ENCODE measurements around the gene DEDD.

Gene DEDD

DNA sequence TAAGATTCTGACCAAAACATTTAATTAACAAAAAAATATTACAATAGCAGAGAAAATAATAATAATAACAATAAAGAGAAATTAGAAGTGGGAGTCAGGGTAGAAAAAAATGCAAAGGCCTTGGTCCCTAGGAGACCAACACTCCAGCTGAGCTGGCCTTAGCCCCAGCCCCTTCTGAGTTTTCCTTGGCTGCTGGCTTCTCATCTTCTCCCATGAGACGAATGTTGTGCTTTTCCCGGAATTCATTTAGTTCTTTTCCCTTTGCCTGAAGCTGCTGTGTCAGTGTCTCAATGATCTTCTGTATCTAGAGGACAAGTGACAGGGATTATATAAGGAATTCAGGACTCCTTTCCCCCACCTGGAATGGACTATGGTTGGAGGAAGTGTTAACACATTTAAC, 31.9 kb downstream of the DEDD start:
- in situ Hi-C loops (cut with MboI; ENCODE audit: low pct_unique_long_range_greater_than_20kb, low sequenced_read_pairs): no loop called here
- DNase-seq: no peak

DNA sequence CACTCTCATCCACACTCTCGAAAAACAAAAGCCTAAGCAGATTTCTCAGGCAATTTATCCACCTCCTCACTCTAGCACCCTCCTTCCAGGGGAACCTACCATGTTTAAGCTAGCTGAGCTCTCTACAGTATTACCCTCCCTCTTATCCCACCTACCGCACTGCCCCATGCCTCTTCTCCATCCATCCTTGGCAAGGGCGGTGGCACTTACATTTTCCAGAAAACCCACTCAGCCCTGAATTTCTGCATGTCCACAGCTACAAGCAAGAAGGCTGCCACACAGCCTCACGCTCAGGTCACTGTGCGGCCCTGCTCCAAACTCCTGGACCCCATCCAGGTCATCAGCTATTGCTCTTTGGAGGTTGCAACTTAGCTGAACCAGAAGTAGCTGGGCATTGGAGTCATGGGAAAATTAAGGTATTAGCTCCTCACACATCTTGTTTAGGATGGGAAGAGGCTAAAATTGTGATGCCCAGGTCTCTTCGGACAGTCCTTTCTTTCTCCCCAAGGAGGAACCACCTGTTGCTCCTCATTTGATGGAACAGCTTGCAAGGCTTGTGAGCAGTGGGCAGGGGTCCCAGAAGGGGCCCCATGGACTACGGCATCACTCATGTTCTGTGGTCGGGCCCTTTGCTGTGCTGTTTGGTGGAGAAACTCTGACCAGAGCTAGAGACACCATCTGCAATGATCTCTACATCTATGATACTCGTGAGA, 33.2 kb downstream of the DEDD start:
- DNase-seq: no peak
- in situ Hi-C loops (cut with MboI; ENCODE audit: low pct_unique_long_range_greater_than_20kb, low sequenced_read_pairs): no loop called here

GRCh38 chr1:161098210-161099068, 34.0 kb downstream of the DEDD start, which contains the start of gene KLHDC9:
KLHDC9 (plus strand) TSS chr1:161098361; CDS start chr1:161098536, 175 bp downstream.
- in situ Hi-C loops (cut with MboI; ENCODE audit: low pct_unique_long_range_greater_than_20kb, low sequenced_read_pairs): no loop called here
- DNase-seq: no peak

- in situ Hi-C loops (cut with MboI; ENCODE audit: low pct_unique_long_range_greater_than_20kb, low sequenced_read_pairs): no loop called here
Measured at GRCh38 chr1:161096530-161096929, 35.9 kb downstream of the DEDD start.

GRCh38 chr1:161096015-161096414, 36.5 kb downstream of the DEDD start:
- in situ Hi-C loops (cut with MboI; ENCODE audit: low pct_unique_long_range_greater_than_20kb, low sequenced_read_pairs): no loop called here
- no peak for DNase-seq

More at GRCh38 chr1:161096530-161096929, 35.9 kb downstream of the DEDD start:
- no peak for DNase-seq

GRCh38 chr1:161095230-161095629, 37.2 kb downstream of the DEDD start:
- in situ Hi-C loops (cut with MboI; ENCODE audit: low pct_unique_long_range_greater_than_20kb, low sequenced_read_pairs): no loop called here

DNA sequence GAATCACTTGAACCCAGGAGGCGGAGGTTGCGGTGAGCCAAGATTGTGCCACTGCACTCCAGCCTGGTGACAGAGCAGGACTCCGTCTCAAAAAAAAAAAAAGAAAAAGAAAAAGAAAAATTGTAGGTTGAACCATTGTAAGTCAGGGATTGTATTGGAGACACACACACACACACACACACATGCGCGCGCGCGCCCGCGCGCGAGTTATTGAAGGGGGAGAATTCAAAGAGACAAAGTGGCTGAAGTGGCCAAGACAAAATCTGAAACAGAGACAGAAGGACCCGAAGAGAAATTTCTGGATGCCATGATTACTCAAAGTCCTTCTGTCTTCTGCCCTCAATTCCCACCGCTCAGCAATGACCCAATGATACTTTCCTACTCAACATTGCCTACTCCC, 38.0 kb downstream of the DEDD start:
- no peak for DNase-seq
- in situ Hi-C loops (cut with MboI; ENCODE audit: low pct_unique_long_range_greater_than_20kb, low sequenced_read_pairs): no loop called here

More at GRCh38 chr1:161095230-161095629, 37.2 kb downstream of the DEDD start:
- no peak for DNase-seq

DNA sequence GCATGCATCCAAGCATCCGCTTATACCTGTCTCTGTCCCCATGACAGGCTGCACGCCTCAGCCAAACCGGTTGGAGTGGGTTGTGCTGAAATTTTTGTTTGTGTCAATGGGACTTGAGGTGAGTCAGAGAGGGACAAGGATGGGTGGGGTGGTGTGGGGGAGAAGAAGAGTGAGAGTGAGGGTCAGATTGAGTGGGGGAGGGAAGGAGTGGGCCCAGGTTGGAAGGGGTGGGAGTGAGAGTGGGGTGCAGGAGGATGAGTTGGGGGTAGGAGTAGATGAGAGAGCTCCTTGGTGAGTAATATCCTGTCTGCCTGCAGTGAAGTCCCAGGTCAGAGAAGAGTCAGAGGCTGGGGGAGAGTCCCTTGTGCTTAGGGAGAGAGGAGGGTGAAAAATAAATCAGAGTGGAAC, 39.8 kb downstream of the DEDD start:
- in situ Hi-C loops (cut with MboI; ENCODE audit: low pct_unique_long_range_greater_than_20kb, low sequenced_read_pairs): no loop called here
- DNase-seq: no peak

- in situ Hi-C loops (cut with MboI; ENCODE audit: low pct_unique_long_range_greater_than_20kb, low sequenced_read_pairs): no loop called here
- no peak for DNase-seq
Measured at GRCh38 chr1:161091796-161092507, 40.5 kb downstream of the DEDD start.

DNA sequence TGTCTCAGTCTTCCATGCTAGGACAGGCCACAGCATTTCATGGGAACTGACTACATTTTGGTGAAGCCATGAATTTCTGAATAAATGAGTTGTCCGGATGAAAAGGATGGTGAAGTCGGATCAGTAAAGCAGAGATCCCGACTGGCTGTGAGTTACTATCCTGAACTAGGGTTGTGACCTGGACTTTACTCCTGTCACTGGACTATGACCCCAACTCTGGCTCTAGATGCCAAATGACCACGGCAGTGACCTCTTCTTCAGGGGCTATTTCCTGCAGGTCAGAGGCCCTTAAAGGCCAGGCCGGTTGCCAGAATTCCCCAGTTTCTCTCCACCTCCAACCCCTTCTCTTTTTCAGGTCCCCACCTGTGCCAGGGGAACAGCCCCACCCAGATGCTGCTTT, 41.4 kb downstream of the DEDD start:
- no peak for DNase-seq
- in situ Hi-C loops (cut with MboI; ENCODE audit: low pct_unique_long_range_greater_than_20kb, low sequenced_read_pairs): no loop called here

GRCh38 chr1:161090617-161091016, 41.9 kb downstream of the DEDD start:
- no peak for DNase-seq
- in situ Hi-C loops (cut with MboI; ENCODE audit: low pct_unique_long_range_greater_than_20kb, low sequenced_read_pairs): no loop called here

DNA sequence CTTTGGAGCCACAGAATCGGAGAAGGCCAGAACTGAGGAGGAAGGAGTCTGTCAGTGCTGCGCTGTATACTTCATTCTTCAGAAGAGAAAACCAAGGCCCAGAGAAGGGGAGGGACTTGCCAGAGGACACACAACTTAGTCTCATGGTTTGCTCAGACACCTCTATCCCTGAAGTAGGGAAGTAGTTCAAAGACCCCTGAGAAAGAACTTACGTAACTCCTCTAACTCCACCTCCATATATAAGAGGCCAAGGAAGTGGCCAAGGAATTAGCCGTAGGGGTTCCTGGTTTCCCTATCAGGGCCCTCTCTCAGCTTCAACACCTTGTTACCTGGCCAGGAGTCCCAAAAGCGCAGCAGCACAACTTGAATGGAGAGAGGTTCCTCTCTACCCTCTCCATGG, 42.5 kb downstream of the DEDD start:
- DNase-seq: no peak
- in situ Hi-C loops (cut with MboI; ENCODE audit: low pct_unique_long_range_greater_than_20kb, low sequenced_read_pairs): no loop called here

GRCh38 chr1:161089251-161089924, 43.1 kb downstream of the DEDD start, which contains the start of gene NECTIN4:
NECTIN4 (minus strand) TSS chr1:161089558; CDS start chr1:161089296, 262 bp downstream.
- in situ Hi-C loops (cut with MboI; ENCODE audit: low pct_unique_long_range_greater_than_20kb, low sequenced_read_pairs): no loop called here
- no peak for DNase-seq

DNA sequence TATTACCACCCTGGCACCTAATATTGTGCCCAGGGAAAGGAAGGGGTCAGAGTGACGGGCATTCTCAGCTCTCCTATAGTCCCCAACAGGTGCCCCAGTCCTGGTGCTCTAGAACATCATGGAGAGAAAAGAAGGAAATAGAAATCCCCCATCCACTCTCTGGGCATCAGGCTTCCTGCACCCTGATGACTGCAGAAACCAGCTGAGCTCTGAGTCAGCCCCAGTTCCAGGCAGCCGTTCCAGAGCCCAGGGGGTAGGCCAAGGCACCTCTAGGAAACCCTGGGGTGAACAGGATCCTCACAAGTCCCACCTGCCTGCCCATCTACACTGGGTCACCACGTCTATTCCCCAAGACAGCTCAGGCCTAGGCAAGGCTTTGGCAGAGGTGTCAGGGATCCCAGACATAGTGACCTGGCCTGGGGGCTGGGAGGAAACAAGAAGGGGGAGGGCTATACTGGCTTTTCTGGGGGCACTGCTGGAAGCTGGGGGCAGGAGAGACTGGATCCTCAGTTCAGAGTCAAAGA, 43.8 kb downstream of the DEDD start:
- in situ Hi-C loops (cut with MboI; ENCODE audit: low pct_unique_long_range_greater_than_20kb, low sequenced_read_pairs): no loop called here
- DNase-seq: no peak

GRCh38 chr1:161086457-161086856, 46.0 kb downstream of the DEDD start:
- in situ Hi-C loops (cut with MboI; ENCODE audit: low pct_unique_long_range_greater_than_20kb, low sequenced_read_pairs): no loop called here
- DNase-seq: no peak

DNA sequence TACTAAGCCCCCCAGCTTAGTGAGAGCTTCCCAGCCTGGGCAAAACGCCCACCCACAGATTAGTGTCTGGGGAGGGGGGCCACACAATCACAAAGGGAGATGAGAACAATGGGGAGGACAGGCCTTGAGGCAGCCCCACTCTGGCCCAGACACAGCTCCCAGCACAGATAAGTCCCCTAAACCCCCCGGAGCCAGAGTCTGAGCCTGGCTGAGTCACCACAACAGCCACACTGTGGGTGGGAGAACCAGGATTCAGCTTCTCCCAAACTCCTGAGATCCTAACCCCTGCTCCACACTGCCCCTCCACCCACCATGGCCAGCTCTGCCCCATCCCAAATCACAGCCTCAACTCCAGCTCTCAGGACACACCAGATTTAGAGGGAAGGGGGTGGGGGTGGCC, 47.3 kb downstream of the DEDD start:
- in situ Hi-C loops (cut with MboI; ENCODE audit: low pct_unique_long_range_greater_than_20kb, low sequenced_read_pairs): no loop called here

DNA sequence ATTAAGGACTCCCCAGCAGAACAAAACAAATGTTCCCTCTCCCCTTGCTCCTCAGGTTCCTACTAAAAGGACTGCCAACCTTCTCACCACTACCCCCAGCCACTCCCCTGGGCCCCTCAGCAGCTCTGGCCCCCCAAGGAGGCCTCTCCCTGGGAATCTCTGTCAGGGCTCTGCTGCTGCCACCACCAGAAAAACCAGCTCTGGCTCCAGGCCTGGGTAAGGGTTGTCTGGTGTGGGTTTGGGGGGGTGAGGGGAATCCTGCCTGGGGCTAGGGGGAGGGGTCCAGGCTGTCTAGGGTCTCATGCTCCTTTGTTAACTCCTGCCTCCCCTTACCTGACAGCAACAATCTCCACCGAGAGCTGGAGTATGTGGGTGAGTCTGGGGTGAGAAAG, 47.9 kb downstream of the DEDD start:
- DNase-seq: no peak
- in situ Hi-C loops (cut with MboI; ENCODE audit: low pct_unique_long_range_greater_than_20kb, low sequenced_read_pairs): no loop called here

More for the DNA sequence above, 47.3 kb downstream of the DEDD start:
- no peak for DNase-seq

GRCh38 chr1:161083748-161084596, 48.5 kb downstream of the DEDD start:
- in situ Hi-C loops (cut with MboI; ENCODE audit: low pct_unique_long_range_greater_than_20kb, low sequenced_read_pairs): no loop called here
- no peak for DNase-seq

All from KBM-7 (cell line).